Stomach smooth muscle (tissue), 2 donors: ENCODE results near the gene METTL17.
A peak's percentile ranks its signal among the peaks of the same experiment; 100 is the strongest.
"Not testable (repeated sequence)": the region's sequence is repeated elsewhere in the genome, so short reads cannot be mapped to it uniquely, and the experiment has no call there.

ENCODE experiments used
- H3K27ac ChIP-seq: one replicate; pipeline ENCODE4 v1.7.0; 2013; ENCODE audit warnings: mild to moderate bottlenecking, low read length, inconsistent platforms
- H3K27me3 ChIP-seq, 2 donors: one replicate each; pipeline ENCODE4 v1.7.0; 2013; ENCODE audit warnings: low read length in 2 of 2; ENCODE audit not compliant: insufficient read depth in 2 of 2, control insufficient read depth in 1 of 2
- H3K36me3 ChIP-seq, 2 donors: one replicate each; pipeline ENCODE4 v1.7.0; 2013; ENCODE audit warnings: low read length in 2 of 2; ENCODE audit not compliant: control insufficient read depth in 2 of 2, insufficient read depth in 2 of 2
- H3K4me1 ChIP-seq: one replicate; pipeline ENCODE4 v1.7.0; 2013; ENCODE audit warnings: low read length; ENCODE audit not compliant: control insufficient read depth, insufficient read depth
- H3K4me3 ChIP-seq, 2 donors: one replicate each; pipeline ENCODE4 v1.7.0; 2013; ENCODE audit warnings: low read length in 2 of 2
- H3K9ac ChIP-seq, 2 donors: one replicate each; pipeline ENCODE4 v1.7.0; 2013; ENCODE audit warnings: low read length in 2 of 2, mild to moderate bottlenecking in 1 of 2
- H3K9me3 ChIP-seq, 2 donors: one replicate each; pipeline ENCODE4 v1.7.0; 2013; ENCODE audit warnings: low read length in 2 of 2; ENCODE audit not compliant: control insufficient read depth in 2 of 2
- donor health status: healthy.
- donor health status: Pancreatic carcinoma.

Gene METTL17

GRCh38 chr14:20971705-20972021 is 18.1 kb upstream of the METTL17 start:
- Histone ChIP-seq H3K9me3 (no peaks in the 10 kb centered on the region), H3K27ac (peak overlapping the region; percentile 24), H3K4me1 (peaks cover 8% of the 10 kb centered on the region), H3K27me3 (no peaks in the 10 kb centered on the region), H3K9ac (peak overlapping the region in 1 of 2 donors; percentile 60), H3K4me3 (peak overlapping the region; percentile 84 to 88), H3K36me3 (no peaks in the 10 kb centered on the region)

GRCh38 chr14:20973501-20973900 is 16.3 kb upstream of the METTL17 start:
- H3K4me1 ChIP-seq = peaks cover 8% of the 10 kb centered on the region
- H3K9me3 ChIP-seq = no peaks in the 10 kb centered on the region
- no peak overlapping the region for H3K4me3 ChIP-seq
- H3K27ac ChIP-seq = no peak overlapping the region
- no peaks in the 10 kb centered on the region for H3K27me3 ChIP-seq
- no peaks in the 10 kb centered on the region for H3K36me3 ChIP-seq
- no peak overlapping the region for H3K9ac ChIP-seq

GRCh38 chr14:20976291-20976690 is 13.5 kb upstream of the METTL17 start:
- no peak overlapping the region for H3K4me3 ChIP-seq
- no peak overlapping the region for H3K9ac ChIP-seq
- no peaks in the 10 kb centered on the region for H3K27me3 ChIP-seq
- no peaks in the 10 kb centered on the region for H3K9me3 ChIP-seq
- no peak overlapping the region for H3K27ac ChIP-seq
- H3K36me3 ChIP-seq = no peaks in the 10 kb centered on the region
- peaks cover 4% of the 10 kb centered on the region for H3K4me1 ChIP-seq

- no peaks in the 10 kb centered on the region for H3K9me3 ChIP-seq
- no peak overlapping the region for H3K4me3 ChIP-seq
- H3K27ac ChIP-seq = no peak overlapping the region
- no peaks in the 10 kb centered on the region for H3K36me3 ChIP-seq
- no peak overlapping the region for H3K9ac ChIP-seq
- H3K27me3 ChIP-seq = no peaks in the 10 kb centered on the region
- H3K4me1 ChIP-seq = no peaks in the 10 kb centered on the region
Measured at GRCh38 chr14:20978687-20979086, 11.1 kb upstream of the METTL17 start.

- Histone ChIP-seq H3K4me1 (no peaks in the 10 kb centered on the region), H3K36me3 (no peaks in the 10 kb centered on the region), H3K4me3 (no peak overlapping the region), H3K9ac (no peak overlapping the region), H3K9me3 (no peaks in the 10 kb centered on the region), H3K27me3 (no peaks in the 10 kb centered on the region), H3K27ac (no peak overlapping the region)
Measured at GRCh38 chr14:20980906-20981305, 8.9 kb upstream of the METTL17 start.

GRCh38 chr14:20982646-20983369 is 7.0 kb upstream of the METTL17 start:
- H3K27me3 ChIP-seq = no peaks in the 10 kb centered on the region
- H3K4me3 ChIP-seq = no peak overlapping the region
- no peaks in the 10 kb centered on the region for H3K36me3 ChIP-seq
- H3K9me3 ChIP-seq = no peaks in the 10 kb centered on the region
- H3K27ac ChIP-seq = no peak overlapping the region
- no peaks in the 10 kb centered on the region for H3K4me1 ChIP-seq
- H3K9ac ChIP-seq = no peak overlapping the region

- not testable (repeated sequence) for H3K36me3 ChIP-seq, H3K9me3 ChIP-seq, H3K9ac ChIP-seq, H3K27me3 ChIP-seq, H3K27ac ChIP-seq, H3K4me3 ChIP-seq
- peaks cover 10% of the 10 kb centered on the region for H3K4me1 ChIP-seq
Measured at GRCh38 chr14:20985650-20986049, 4.1 kb upstream of the METTL17 start.

GRCh38 chr14:20986811-20987210 is 3.0 kb upstream of the METTL17 start:
- no peak overlapping the region for H3K27ac ChIP-seq

GRCh38 chr14:20988717-20989470 is 886 bp upstream of the METTL17 start:
- Histone ChIP-seq H3K27ac (peak overlapping the region; percentile 81), H3K4me1 (peaks cover 19% of the 10 kb centered on the region), H3K27me3 (no peaks in the 10 kb centered on the region), H3K9ac (peak overlapping the region; percentile 7 to 79), H3K36me3 (peaks cover 15 to 17% of the 10 kb centered on the region in 2 donors), H3K4me3 (peak overlapping the region in 1 of 2 donors; percentile 99), H3K9me3 (no peaks in the 10 kb centered on the region)

More at GRCh38 chr14:20986811-20987210, 3.0 kb upstream of the METTL17 start:
- Histone ChIP-seq H3K27me3 (no peaks in the 10 kb centered on the region), H3K4me1 (peaks cover 17% of the 10 kb centered on the region), H3K36me3 (peaks cover under 1% of the 10 kb centered on the region in 2 donors), H3K9ac (no peak overlapping the region), H3K4me3 (no peak overlapping the region), H3K9me3 (no peaks in the 10 kb centered on the region)

- no peaks in the 10 kb centered on the region for H3K27me3 ChIP-seq
- peak overlapping the region in 1 of 2 donors; percentile 99 for H3K4me3 ChIP-seq
- H3K9ac ChIP-seq = peak overlapping the region; percentile 7 to 79
- peaks cover 19% of the 10 kb centered on the region for H3K4me1 ChIP-seq
- peaks cover 20 to 22% of the 10 kb centered on the region in 2 donors for H3K36me3 ChIP-seq
- H3K27ac ChIP-seq = peak overlapping the region; percentile 81
- H3K9me3 ChIP-seq = no peaks in the 10 kb centered on the region
Measured at GRCh38 chr14:20989471-20989786, 351 bp upstream of the METTL17 start.

- Histone ChIP-seq H3K36me3 (peaks cover 46 to 47% of the 10 kb centered on the region in 2 donors), H3K27ac (no peak overlapping the region), H3K9me3 (no peaks in the 10 kb centered on the region), H3K27me3 (no peaks in the 10 kb centered on the region), H3K4me1 (peaks cover 2% of the 10 kb centered on the region), H3K4me3 (no peak overlapping the region), H3K9ac (no peak overlapping the region)
Measured at GRCh38 chr14:20996521-20996920, 6.7 kb downstream of the METTL17 start.
